Spleen (tissue), 7 donors: Measurements from ENCODE around the gene ZNF217.
"Not testable (repeated sequence)": the region's sequence is repeated elsewhere in the genome, so short reads cannot be mapped to it uniquely, and the experiment has no call there.

ENCODE experiments used
- POLR2A ChIP-seq, 3 donors: fragments of 450-650 bp; IDR thresholded peaks; one replicate each; pipeline ENCODE4 v1.5.1; 2017; ENCODE audit warnings: antibody characterized with exemption in 3 of 3, mild to moderate bottlenecking in 1 of 3
- POLR2AphosphoS5 ChIP-seq, 3 donors: sonication (generic); formaldehyde crosslinking; IDR thresholded peaks; one replicate each; pipeline ENCODE4 v1.5.1; 2017; ENCODE audit warnings: antibody characterized with exemption in 3 of 3
- TF ChIP-seq, protein P1 (sequence below), 11 experiments: fragments of 200-600 bp in 7 of 11; fragments of 450-650 bp in 4 of 11; sonication (generic) in 4 of 11; IDR thresholded peaks in 8 of 11; conservative IDR thresholded peaks in 3 of 11; 1 replicate in 7 of 11; 2 replicates in 4 of 11; pipeline versions ENCODE4 v1.4.0 to v1.8.0; 2016 to 2021; ENCODE audit warnings: antibody characterized with exemption in 11 of 11, inconsistent platforms in 4 of 11, mild to moderate bottlenecking in 1 of 11
- donor health status: DM: no; HTN: no; CAD: no; lungs with moderate emphysema.
- donor health status: DM: no; HTN: no; CAD: no.
- donor health status: DM: no; HTN: no; CAD: no.

DNA sequence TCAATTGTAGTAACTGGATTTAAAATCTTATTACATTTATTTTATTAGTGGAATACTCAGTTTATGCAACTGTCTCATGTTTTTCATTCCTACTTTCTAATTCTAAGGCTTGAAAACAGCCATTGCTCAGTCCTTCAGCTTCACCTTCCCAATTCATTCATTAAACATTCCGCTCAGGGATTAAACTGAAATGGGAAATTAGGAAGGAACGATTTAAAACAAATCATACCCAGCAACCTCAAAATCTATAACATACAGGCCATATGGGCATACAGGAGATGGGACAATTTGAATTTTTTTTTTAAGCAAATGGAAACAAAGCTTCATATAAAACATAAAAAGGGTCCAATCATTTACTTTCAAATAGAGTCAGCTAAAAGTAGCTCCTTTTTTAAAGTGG lies 3.5 kb downstream of the ZNF217 start:
- TF ChIP-seq, protein P1, sequence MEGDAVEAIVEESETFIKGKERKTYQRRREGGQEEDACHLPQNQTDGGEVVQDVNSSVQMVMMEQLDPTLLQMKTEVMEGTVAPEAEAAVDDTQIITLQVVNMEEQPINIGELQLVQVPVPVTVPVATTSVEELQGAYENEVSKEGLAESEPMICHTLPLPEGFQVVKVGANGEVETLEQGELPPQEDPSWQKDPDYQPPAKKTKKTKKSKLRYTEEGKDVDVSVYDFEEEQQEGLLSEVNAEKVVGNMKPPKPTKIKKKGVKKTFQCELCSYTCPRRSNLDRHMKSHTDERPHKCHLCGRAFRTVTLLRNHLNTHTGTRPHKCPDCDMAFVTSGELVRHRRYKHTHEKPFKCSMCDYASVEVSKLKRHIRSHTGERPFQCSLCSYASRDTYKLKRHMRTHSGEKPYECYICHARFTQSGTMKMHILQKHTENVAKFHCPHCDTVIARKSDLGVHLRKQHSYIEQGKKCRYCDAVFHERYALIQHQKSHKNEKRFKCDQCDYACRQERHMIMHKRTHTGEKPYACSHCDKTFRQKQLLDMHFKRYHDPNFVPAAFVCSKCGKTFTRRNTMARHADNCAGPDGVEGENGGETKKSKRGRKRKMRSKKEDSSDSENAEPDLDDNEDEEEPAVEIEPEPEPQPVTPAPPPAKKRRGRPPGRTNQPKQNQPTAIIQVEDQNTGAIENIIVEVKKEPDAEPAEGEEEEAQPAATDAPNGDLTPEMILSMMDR (IDR thresholded peaks at IDR 0.05 in 8 of 11, conservative IDR thresholded peaks at IDR 0.05 in 3 of 11): not testable (repeated sequence)
- not testable (repeated sequence) for TF ChIP-seq POLR2A, POLR2AphosphoS5 (IDR thresholded peaks at IDR 0.05)
